Body of pancreas (tissue), 4 donors: ENCODE data around the gene SEMA6A. TPM values are rescaled to one million over a fixed set of nuclear protein-coding genes. Genes with fewer than 3 reads are reported as not detected.
A peak's percentile ranks its signal among the peaks of the same experiment; 100 is the strongest.

ENCODE experiments used
- ATAC-seq: fragments of 150-250 bp; one replicate; pipeline ENCODE4 v1.9.1; 2016
- DNase-seq, 4 donors: peaks; one replicate each; pipeline ENCODE4 v3.0.0-alpha.2; 2019
- H3K27ac ChIP-seq, 4 donors: fragments of 200-600 bp; sonication (generic); 1 replicate in 3 of 4; 2 replicates in 1 of 4; pipeline versions ENCODE4 v1.5.1 to v1.6.1; 2016 to 2019; ENCODE audit warnings: mild to moderate bottlenecking in 1 of 4, mixed read lengths in 1 of 4, moderate library complexity in 1 of 4
- H3K27me3 ChIP-seq, 2 donors: fragments of 200-600 bp; sonication (generic); one replicate each; pipeline ENCODE4 v1.6.0; 2016; ENCODE audit warnings: mild to moderate bottlenecking in 1 of 2
- H3K36me3 ChIP-seq, 2 donors: fragments of 200-600 bp; sonication (generic); replicated peaks in 1 of 2; 2 replicates each; pipeline ENCODE4 v1.5.1; 2016; ENCODE audit warnings: low read depth in 2 of 2; ENCODE audit not compliant: insufficient read depth in 1 of 2
- H3K4me1 ChIP-seq: fragments of 200-600 bp; sonication (generic); one replicate; pipeline ENCODE4 v1.6.0; 2016
- H3K4me3 ChIP-seq, 2 donors: fragments of 200-600 bp; sonication (generic); 1 replicate in 1 of 2; 2 replicates in 1 of 2; pipeline ENCODE4 v1.5.1; 2016 to 2019
- H3K9me3 ChIP-seq, 3 donors: fragments of 200-600 bp; sonication (generic); 1 replicate in 2 of 3; 2 replicates in 1 of 3; pipeline ENCODE4 v1.5.1; 2016
- POLR2A ChIP-seq, 3 donors: fragments of 450-650 bp; IDR thresholded peaks; one replicate each; pipeline ENCODE4 v1.6.1; 2016; ENCODE audit warnings: antibody characterized with exemption in 3 of 3, mild to moderate bottlenecking in 2 of 3
- WGBS, 2 donors: methylation state at CpG; one replicate each; pipeline ENCODE4 v1.1.5; 2017; 5-methylcytosine and 5-hydroxymethylcytosine counted together
- intact Hi-C: fragments of 100-400 bp; cut with DNase I; formaldehyde crosslinking; loops from one replicate; pipeline ENCODE4 v1.15.1; 2023
- total RNA-seq, 2 donors: library from RNA; depleted of rRNA; stranded (reverse); fragments of >200 nt; gene quantifications; one replicate each; pipeline ENCODE4 v1.1.0, GENCODE V29; 2016
- TF ChIP-seq, protein P1 (sequence below), 7 experiments: fragments of 450-650 bp in 4 of 7; fragments of 200-600 bp in 3 of 7; sonication (generic) in 3 of 7; IDR thresholded peaks; one replicate each; pipeline ENCODE4 v1.5.1; 2016 to 2019; ENCODE audit warnings: antibody characterized with exemption in 7 of 7

SEMA6A gene
- total RNA-seq, 2 donors from 2014 or later = 18.7 to 25.1 TPM

DNA sequence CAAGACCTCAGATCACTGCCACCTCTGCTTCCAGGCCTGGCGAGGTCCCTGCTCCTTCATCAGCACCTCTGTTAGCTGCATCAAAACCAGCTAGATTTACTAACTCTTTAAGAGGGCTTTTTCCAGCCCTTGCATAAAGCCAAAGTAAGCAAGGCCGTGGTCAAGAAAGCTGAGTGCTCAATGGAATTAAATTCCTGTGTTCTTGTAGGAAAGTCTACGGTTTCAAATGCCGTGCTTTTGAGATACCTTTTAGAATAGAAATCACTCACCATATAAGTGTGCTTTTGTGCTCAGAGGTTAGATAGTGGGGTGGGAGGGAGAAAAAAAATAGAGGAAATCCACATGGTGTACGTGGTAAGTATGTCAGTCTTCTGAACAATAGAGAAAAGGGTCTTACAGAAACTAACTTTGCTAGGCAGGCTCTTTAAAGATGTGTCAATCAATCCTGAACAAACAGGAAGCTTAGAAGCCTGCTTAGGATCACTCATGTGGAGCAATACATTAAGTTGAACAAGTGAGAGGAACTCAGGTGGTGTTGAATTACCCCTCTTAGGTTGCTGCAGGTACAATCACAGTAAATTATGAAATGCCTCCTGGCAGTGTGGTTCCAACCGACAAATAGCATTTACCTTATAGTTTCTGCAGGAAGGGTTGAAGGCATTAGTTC is 79.7 kb downstream of the SEMA6A start:
- intact Hi-C loops = no loop called here
- WGBS, 2 donors = 76 to 84% methylated on average over 6 of the region's 6 CpGs
- TF ChIP-seq, protein P1, sequence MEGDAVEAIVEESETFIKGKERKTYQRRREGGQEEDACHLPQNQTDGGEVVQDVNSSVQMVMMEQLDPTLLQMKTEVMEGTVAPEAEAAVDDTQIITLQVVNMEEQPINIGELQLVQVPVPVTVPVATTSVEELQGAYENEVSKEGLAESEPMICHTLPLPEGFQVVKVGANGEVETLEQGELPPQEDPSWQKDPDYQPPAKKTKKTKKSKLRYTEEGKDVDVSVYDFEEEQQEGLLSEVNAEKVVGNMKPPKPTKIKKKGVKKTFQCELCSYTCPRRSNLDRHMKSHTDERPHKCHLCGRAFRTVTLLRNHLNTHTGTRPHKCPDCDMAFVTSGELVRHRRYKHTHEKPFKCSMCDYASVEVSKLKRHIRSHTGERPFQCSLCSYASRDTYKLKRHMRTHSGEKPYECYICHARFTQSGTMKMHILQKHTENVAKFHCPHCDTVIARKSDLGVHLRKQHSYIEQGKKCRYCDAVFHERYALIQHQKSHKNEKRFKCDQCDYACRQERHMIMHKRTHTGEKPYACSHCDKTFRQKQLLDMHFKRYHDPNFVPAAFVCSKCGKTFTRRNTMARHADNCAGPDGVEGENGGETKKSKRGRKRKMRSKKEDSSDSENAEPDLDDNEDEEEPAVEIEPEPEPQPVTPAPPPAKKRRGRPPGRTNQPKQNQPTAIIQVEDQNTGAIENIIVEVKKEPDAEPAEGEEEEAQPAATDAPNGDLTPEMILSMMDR (IDR thresholded peaks at IDR 0.05) = no peak
- no peak for TF ChIP-seq POLR2A (IDR thresholded peaks at IDR 0.05)
- Histone ChIP-seq H3K4me3 (no peak overlapping the region), H3K36me3 (no peaks in the 10 kb centered on the region), H3K27me3 (no peaks in the 10 kb centered on the region), H3K27ac (no peak overlapping the region), H3K9me3 (no peaks in the 10 kb centered on the region), H3K4me1 (no peaks in the 10 kb centered on the region)
- ATAC-seq (no peak), DNase-seq (no peak)

- no peaks in the 10 kb centered on the region for H3K4me1 ChIP-seq
- 74 to 90% methylated on average over 3 of the region's 3 CpGs for WGBS, 2 donors
- no peak overlapping the region for H3K4me3 ChIP-seq
- no peaks in the 10 kb centered on the region for H3K27me3 ChIP-seq
- intact Hi-C loops = no loop called here
- no peaks in the 10 kb centered on the region for H3K9me3 ChIP-seq
- TF ChIP-seq, protein P1 (IDR thresholded peaks at IDR 0.05) = no peak
- no peak for TF ChIP-seq POLR2A (IDR thresholded peaks at IDR 0.05)
- DNase-seq (no peak), ATAC-seq (no peak)
- no peak overlapping the region for H3K27ac ChIP-seq
- no peaks in the 10 kb centered on the region for H3K36me3 ChIP-seq
Observed at GRCh38 chr5:116492776-116493175, 81.8 kb downstream of the SEMA6A start.

DNA sequence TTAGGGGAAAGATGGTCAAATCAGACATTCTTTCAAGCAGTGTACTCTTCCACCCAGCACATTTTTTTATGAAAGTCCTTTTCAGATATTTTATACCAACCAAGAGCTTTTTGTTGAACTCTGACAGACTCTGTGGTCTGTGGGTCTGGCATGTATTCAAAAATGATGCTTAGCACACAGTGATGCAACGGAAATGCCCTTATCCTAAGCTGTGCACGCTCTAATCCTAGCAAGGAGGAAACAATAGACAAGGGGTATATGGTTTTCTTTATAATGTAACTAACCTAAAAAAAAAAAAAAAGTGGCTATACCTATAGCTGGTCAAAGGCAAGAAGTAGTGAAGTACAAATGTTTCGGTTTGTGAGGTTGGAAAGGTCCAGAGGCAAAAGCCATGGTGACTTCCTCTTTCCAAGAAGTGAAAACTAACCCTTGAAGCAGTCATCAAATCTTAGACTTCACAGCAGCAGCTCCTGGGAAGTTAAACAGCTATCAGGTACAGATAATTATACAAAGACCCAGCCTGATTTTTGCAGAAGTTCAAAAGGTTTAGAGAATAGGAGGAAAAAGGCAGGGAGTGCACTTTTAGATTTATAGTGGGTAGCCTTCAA is 82.5 kb downstream of the SEMA6A start:
- ATAC-seq = peak; percentile 18
- Histone ChIP-seq H3K27me3 (no peaks in the 10 kb centered on the region), H3K36me3 (no peaks in the 10 kb centered on the region), H3K27ac (no peak overlapping the region), H3K4me3 (no peak overlapping the region), H3K9me3 (no peaks in the 10 kb centered on the region), H3K4me1 (no peaks in the 10 kb centered on the region)
- intact Hi-C loops = no loop called here
- WGBS, 2 donors = 70 to 80% methylated on average over 3 of the region's 3 CpGs
- no peak for TF ChIP-seq POLR2A (IDR thresholded peaks at IDR 0.05)
- TF ChIP-seq, protein P1 (IDR thresholded peaks at IDR 0.05) = no peak
- no peak for DNase-seq

DNA sequence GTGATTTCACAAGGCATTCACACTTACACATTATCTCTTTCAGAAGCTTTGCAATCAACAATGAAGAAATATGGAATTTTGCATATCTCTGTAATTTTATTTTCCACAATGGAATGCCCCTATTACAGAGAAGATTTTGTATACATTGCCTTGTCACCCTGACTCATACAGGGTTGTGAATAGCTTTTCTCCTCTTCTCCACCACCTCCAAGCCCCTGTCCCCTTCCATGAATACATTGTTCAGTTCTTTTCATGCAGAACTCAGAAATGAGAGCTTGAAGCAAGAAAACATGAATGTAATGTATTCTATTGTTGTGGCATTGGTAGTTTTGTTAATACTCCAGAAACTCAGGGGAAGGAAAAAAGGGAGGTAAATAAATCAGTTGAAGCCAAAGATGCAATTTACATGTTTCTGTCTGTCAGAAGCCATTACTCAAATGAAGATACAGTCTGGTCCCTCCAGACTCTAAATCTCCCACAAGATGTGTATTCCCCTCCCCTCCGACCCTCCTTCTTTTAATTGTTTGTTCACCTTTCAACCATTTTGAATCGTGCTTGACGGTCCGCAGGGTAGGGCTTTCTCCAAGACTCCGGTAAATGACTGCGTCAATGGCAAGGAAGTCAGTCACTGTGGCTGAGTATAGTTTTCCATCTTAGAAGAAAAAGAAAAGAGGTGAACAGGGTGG is 86.1 kb downstream of the SEMA6A start:
- no peak for TF ChIP-seq POLR2A (IDR thresholded peaks at IDR 0.05)
- TF ChIP-seq, protein P1 (IDR thresholded peaks at IDR 0.05) = no peak
- no peak for ATAC-seq

More for the DNA sequence above, 86.1 kb downstream of the SEMA6A start:
- Histone ChIP-seq H3K27ac (no peak overlapping the region), H3K36me3 (peaks cover 0 to 6% of the 10 kb centered on the region in 2 donors), H3K4me1 (no peaks in the 10 kb centered on the region), H3K27me3 (no peaks in the 10 kb centered on the region), H3K9me3 (no peaks in the 10 kb centered on the region), H3K4me3 (no peak overlapping the region)
- intact Hi-C loops = no loop called here
- no peak for DNase-seq
- WGBS, 2 donors = 93 to 95% methylated on average over 6 of the region's 6 CpGs
